ENCODE measurements around the gene DENND2C.

DENND2C gene

GRCh38 chr1:114669562-114670082, at the start of gene DENND2C:
DENND2C (minus strand) TSS chr1:114670049; CDS start chr1:114625984, 44,065 bp downstream.
- peak; percentile 83 for DNase-seq (ENCODE audit: low spot score)
- FAIRE-seq, result no peak

- no peak for DNase-seq (ENCODE audit: low spot score)
- FAIRE-seq, result no peak
Observed at GRCh38 chr1:114719424-114719787, 49.6 kb upstream of the DENND2C start.

- no peak for FAIRE-seq
- no peak for DNase-seq (ENCODE audit: low spot score)
Observed at GRCh38 chr1:114718661-114719423, 49.0 kb upstream of the DENND2C start.

GRCh38 chr1:114716304-114717170, 46.7 kb upstream of the DENND2C start, which contains the start of gene NRAS:
NRAS (minus strand) TSS chr1:114716771; CDS start chr1:114716160, 611 bp downstream.
- FAIRE-seq, result no peak
- DNase-seq (ENCODE audit: low spot score), result peak; percentile 97

GRCh38 chr1:114715952-114716303, 46.1 kb upstream of the DENND2C start:
- no peak for DNase-seq (ENCODE audit: low spot score)
- FAIRE-seq, result no peak

- no peak for FAIRE-seq
- DNase-seq (ENCODE audit: low spot score), result no peak
Observed at GRCh38 chr1:114712977-114713376, 43.1 kb upstream of the DENND2C start.

GRCh38 chr1:114710360-114710759, 40.5 kb upstream of the DENND2C start:
- FAIRE-seq (no peak), DNase-seq (ENCODE audit: low spot score) (no peak)

GRCh38 chr1:114707604-114708003, 37.8 kb upstream of the DENND2C start:
- FAIRE-seq (no peak), DNase-seq (ENCODE audit: low spot score) (no peak)

GRCh38 chr1:114703242-114703641, 33.4 kb upstream of the DENND2C start:
- DNase-seq (ENCODE audit: low spot score) (no peak), FAIRE-seq (no peak)

GRCh38 chr1:114702737-114703136, 32.9 kb upstream of the DENND2C start:
- no peak for DNase-seq (ENCODE audit: low spot score)
- FAIRE-seq, result no peak

GRCh38 chr1:114701931-114702330, 32.1 kb upstream of the DENND2C start:
- no peak for DNase-seq (ENCODE audit: low spot score)
- FAIRE-seq, result no peak

GRCh38 chr1:114700036-114700600, 30.3 kb upstream of the DENND2C start:
- FAIRE-seq, result no peak
- no peak for DNase-seq (ENCODE audit: low spot score)

- FAIRE-seq, result no peak
- DNase-seq (ENCODE audit: low spot score), result no peak
Observed at GRCh38 chr1:114696810-114697209, 27.0 kb upstream of the DENND2C start.

- DNase-seq (ENCODE audit: low spot score) (no peak), FAIRE-seq (no peak)
Observed at GRCh38 chr1:114695430-114696058, 25.7 kb upstream of the DENND2C start, which contains the start of gene AMPD1. AMPD1 (minus strand) TSS chr1:114695546; CDS start chr1:114695471, 75 bp downstream.

- FAIRE-seq, result no peak
- no peak for DNase-seq (ENCODE audit: low spot score)
Observed at GRCh38 chr1:114694540-114695310, 24.9 kb upstream of the DENND2C start.

- FAIRE-seq (no peak), DNase-seq (ENCODE audit: low spot score) (no peak)
Observed at GRCh38 chr1:114692947-114693346, 23.1 kb upstream of the DENND2C start.

- FAIRE-seq, result no peak
- no peak for DNase-seq (ENCODE audit: low spot score)
Observed at GRCh38 chr1:114691061-114691460, 21.2 kb upstream of the DENND2C start.

GRCh38 chr1:114690148-114690547, 20.3 kb upstream of the DENND2C start:
- no peak for DNase-seq (ENCODE audit: low spot score)
- no peak for FAIRE-seq

GRCh38 chr1:114688526-114688925, 18.7 kb upstream of the DENND2C start:
- no peak for FAIRE-seq
- DNase-seq (ENCODE audit: low spot score), result no peak

- no peak for FAIRE-seq
- DNase-seq (ENCODE audit: low spot score), result no peak
Observed at GRCh38 chr1:114685851-114686250, 16.0 kb upstream of the DENND2C start.

- no peak for FAIRE-seq
- DNase-seq (ENCODE audit: low spot score), result no peak
Observed at GRCh38 chr1:114677691-114678090, 7.8 kb upstream of the DENND2C start.

All from urothelium cell line (cell line).